Gastrocnemius medialis (tissue), 4 donors: Measurements from ENCODE around the gene ASCL1.

ENCODE experiments used
- CTCF ChIP-seq, 5 experiments: fragments of 450-650 bp in 3 of 5; fragments of 200-600 bp in 2 of 5; sonication (generic) in 2 of 5; IDR thresholded peaks in 4 of 5; conservative IDR thresholded peaks in 1 of 5; 1 replicate in 4 of 5; 2 replicates in 1 of 5; pipeline ENCODE4 v1.5.1; 2016 to 2019; ENCODE audit warnings: antibody characterized with exemption in 5 of 5, mild to moderate bottlenecking in 3 of 5, moderate library complexity in 3 of 5
- POLR2A ChIP-seq, 2 donors: fragments of 450-650 bp; IDR thresholded peaks; one replicate each; pipeline ENCODE4 v1.6.1; 2017; ENCODE audit warnings: antibody characterized with exemption in 2 of 2, mild to moderate bottlenecking in 2 of 2, moderate library complexity in 2 of 2

DNA sequence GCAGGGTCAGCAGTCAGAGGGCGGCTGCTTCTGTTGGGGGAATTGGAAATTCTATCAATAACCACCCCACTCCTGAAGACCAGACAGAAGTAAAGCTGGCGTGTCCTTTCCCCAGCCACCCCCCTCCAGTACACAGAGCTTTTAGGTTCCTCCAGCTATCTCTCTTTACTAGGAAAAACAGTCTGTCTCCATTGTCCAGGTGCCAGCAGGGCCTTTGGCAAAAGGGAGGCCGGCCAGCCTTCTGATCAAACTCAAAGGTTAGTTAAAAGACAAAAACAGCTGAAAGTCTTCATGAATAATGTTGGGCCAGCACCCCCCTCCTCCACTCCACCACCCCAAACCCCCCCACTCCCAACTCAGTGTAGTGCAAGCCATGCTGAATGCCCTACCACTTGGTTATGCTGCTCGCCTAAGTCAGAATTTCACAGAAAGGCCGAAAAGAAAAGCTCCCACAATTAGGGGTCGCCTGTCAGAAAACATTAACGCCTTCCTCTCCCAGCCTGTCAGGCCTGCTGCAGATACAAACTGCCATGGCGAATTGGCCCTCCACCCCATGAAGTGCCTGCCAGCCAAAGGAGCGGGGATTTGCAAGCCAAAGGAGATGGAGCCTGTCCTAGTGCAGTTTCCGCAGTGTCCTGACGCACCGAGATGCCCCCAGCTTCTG, 8.9 kb downstream of the ASCL1 start:
- no peak for TF ChIP-seq CTCF (IDR thresholded peaks at IDR 0.05 in 4 of 5, conservative IDR thresholded peaks at IDR 0.05 in 1 of 5)
- no peak for TF ChIP-seq POLR2A (IDR thresholded peaks at IDR 0.05)
